Thoracic aorta (tissue), 2 donors: ENCODE data around the gene MED15. TPM values are rescaled to one million over a fixed set of nuclear protein-coding genes. Genes with fewer than 3 reads are reported as not detected.

ENCODE experiments used
- ATAC-seq: fragments of 150-250 bp; one replicate; pipeline ENCODE4 v1.8.0; 2017; ENCODE audit warnings: low read depth; ENCODE audit not compliant: insufficient number of reproducible peaks, low FRiP score
- DNase-seq: peaks from one replicate; pipeline ENCODE4 v3.0.0-alpha.2; 2020; ENCODE audit warnings: low spot score
- H3K27ac ChIP-seq, 2 donors: fragments of 200-600 bp; sonication (generic); 1 replicate in 1 of 2; 2 replicates in 1 of 2; pipeline ENCODE4 v1.5.1; 2016; ENCODE audit warnings: mild to moderate bottlenecking in 2 of 2, moderate library complexity in 2 of 2
- H3K27me3 ChIP-seq: fragments of 200-600 bp; sonication (generic); replicated peaks from 2 replicates; pipeline ENCODE4 v1.6.0; 2016; ENCODE audit warnings: mild to moderate bottlenecking; ENCODE audit not compliant: insufficient read depth
- H3K36me3 ChIP-seq: fragments of 200-600 bp; sonication (generic); one replicate; pipeline ENCODE4 v1.5.1; 2016
- H3K4me1 ChIP-seq, 2 donors: fragments of 200-600 bp; sonication (generic); 1 replicate in 1 of 2; 2 replicates in 1 of 2; pipeline versions ENCODE4 v1.5.1 to v1.6.0; 2016; ENCODE audit warnings: low read depth in 2 of 2, mild to moderate bottlenecking in 1 of 2; ENCODE audit not compliant: control insufficient read depth in 1 of 2
- H3K4me3 ChIP-seq: fragments of 200-600 bp; sonication (generic); 2 replicates; pipeline ENCODE4 v1.5.1; 2016; ENCODE audit warnings: mild to moderate bottlenecking
- H3K9me3 ChIP-seq: fragments of 200-600 bp; sonication (generic); 2 replicates; pipeline ENCODE4 v1.5.1; 2016
- total RNA-seq, 2 donors: library from RNA; depleted of rRNA; stranded (reverse); fragments of >200 nt; gene quantifications; one replicate each; pipeline versions ENCODE4 v1.1.0 to v1.2.3, GENCODE V29; 2016
- TF ChIP-seq, protein P1 (sequence below): fragments of 200-600 bp; sonication (generic); IDR thresholded peaks from one replicate; pipeline ENCODE4 v1.5.1; 2019; ENCODE audit warnings: antibody characterized with exemption

The MED15 gene
- total RNA-seq, 2 donors from 2014 or later, result 78.9 to 98.6 TPM

DNA sequence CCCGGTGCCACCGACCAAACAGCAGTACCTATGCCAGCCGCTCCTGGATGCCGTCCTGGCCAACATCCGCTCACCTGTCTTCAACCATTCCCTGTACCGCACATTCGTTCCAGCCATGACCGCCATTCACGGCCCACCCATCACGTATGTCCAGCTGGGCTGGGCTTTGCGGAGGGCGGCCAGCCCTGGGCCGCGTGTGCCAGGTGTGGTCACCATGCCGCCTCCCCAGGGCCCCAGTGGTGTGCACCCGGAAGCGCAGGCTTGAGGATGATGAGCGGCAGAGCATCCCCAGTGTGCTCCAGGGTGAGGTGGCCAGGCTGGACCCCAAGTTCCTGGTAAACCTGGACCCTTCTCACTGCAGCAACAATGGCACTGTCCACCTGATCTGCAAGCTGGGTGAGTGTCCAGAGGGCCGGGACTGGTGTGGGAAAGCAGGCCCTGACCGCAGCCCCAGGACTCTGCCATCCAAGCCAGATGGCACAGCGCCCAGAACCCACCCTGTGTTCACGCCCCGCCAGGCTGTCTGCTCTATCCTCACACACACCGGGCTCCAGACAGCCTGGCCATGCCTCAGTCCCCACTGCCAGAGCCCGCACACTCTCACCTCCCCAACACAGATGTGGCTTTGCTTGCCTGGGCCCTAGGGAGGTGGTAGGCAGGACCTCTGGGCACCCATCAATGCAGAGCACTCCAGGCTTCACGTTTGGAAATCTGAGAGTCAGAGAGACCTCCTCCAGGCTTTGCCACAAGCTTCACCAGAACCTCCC lies 77.6 kb downstream of the MED15 start:
- H3K4me1 ChIP-seq, result no peaks in the 10 kb centered on the region
- DNase-seq (no peak), ATAC-seq (no peak)
- no peaks in the 10 kb centered on the region for H3K9me3 ChIP-seq
- H3K27ac ChIP-seq, result no peak overlapping the region
- H3K27me3 ChIP-seq, result no peaks in the 10 kb centered on the region
- TF ChIP-seq, protein P1, sequence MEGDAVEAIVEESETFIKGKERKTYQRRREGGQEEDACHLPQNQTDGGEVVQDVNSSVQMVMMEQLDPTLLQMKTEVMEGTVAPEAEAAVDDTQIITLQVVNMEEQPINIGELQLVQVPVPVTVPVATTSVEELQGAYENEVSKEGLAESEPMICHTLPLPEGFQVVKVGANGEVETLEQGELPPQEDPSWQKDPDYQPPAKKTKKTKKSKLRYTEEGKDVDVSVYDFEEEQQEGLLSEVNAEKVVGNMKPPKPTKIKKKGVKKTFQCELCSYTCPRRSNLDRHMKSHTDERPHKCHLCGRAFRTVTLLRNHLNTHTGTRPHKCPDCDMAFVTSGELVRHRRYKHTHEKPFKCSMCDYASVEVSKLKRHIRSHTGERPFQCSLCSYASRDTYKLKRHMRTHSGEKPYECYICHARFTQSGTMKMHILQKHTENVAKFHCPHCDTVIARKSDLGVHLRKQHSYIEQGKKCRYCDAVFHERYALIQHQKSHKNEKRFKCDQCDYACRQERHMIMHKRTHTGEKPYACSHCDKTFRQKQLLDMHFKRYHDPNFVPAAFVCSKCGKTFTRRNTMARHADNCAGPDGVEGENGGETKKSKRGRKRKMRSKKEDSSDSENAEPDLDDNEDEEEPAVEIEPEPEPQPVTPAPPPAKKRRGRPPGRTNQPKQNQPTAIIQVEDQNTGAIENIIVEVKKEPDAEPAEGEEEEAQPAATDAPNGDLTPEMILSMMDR, result no peak
- no peak overlapping the region for H3K4me3 ChIP-seq
- H3K36me3 ChIP-seq, result peaks cover 53% of the 10 kb centered on the region

DNA sequence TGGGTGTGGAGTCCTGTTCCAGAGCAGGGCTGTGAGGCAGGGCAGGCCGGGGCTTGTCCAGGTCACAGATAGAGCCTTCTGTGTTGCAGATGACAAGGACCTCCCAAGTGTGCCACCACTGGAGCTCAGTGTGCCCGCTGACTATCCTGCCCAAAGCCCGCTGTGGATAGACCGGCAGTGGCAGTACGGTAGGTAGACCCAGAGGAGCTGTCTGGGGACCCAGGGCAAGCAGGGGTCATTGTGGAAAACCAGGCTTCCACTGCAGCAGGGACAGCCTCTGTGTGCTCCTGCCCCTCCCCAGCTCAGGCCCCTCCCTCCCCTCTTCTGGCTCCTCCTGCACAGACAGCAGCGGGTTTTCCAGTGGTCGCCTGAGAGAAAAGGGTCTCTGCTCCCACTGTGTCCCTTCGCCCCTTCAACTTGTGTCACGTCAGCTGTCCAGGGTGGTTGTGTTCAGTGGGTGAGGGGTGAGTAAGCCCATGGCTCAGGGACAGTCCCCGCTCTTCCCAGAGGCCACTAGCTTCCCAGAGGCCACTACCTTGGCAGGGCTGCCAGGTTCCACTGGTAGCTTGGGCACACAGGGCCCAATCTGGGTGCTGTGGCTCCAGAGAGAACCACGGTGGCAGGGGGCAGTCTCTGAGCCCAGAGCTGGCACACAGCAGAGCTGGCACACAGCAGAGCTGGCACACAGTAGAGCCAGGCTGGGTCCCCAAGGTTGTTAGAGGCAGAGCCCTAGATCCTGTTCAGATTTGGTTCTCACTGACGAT lies 78.4 kb downstream of the MED15 start:
- TF ChIP-seq, protein P1, result no peak
- H3K36me3 ChIP-seq, result peaks cover 53% of the 10 kb centered on the region
- ATAC-seq (no peak), DNase-seq (no peak)
- H3K27ac ChIP-seq, result no peak overlapping the region
- H3K4me3 ChIP-seq, result no peak overlapping the region
- H3K9me3 ChIP-seq, result no peaks in the 10 kb centered on the region
- H3K27me3 ChIP-seq, result no peaks in the 10 kb centered on the region
- no peaks in the 10 kb centered on the region for H3K4me1 ChIP-seq

DNA sequence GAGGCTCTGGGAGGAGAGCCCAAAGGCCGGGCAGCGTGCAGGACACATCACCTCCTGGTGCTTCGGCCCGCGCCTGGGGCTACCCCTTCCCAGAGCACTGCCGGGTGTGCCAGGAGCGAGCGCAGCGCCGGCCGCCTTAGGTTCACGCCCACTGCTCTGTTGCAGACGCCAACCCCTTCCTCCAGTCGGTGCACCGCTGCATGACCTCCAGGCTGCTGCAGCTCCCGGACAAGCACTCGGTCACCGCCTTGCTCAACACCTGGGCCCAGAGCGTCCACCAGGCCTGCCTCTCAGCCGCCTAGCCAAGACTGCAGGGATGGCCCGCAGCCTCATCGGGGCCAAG lies 79.0 kb downstream of the MED15 start:
- ATAC-seq (no peak), DNase-seq (no peak)
- TF ChIP-seq, protein P1, result no peak
- no peaks in the 10 kb centered on the region for H3K4me1 ChIP-seq
- H3K4me3 ChIP-seq, result no peak overlapping the region
- no peaks in the 10 kb centered on the region for H3K27me3 ChIP-seq
- H3K9me3 ChIP-seq, result no peaks in the 10 kb centered on the region
- no peak overlapping the region for H3K27ac ChIP-seq
- H3K36me3 ChIP-seq, result peaks cover 53% of the 10 kb centered on the region

DNA sequence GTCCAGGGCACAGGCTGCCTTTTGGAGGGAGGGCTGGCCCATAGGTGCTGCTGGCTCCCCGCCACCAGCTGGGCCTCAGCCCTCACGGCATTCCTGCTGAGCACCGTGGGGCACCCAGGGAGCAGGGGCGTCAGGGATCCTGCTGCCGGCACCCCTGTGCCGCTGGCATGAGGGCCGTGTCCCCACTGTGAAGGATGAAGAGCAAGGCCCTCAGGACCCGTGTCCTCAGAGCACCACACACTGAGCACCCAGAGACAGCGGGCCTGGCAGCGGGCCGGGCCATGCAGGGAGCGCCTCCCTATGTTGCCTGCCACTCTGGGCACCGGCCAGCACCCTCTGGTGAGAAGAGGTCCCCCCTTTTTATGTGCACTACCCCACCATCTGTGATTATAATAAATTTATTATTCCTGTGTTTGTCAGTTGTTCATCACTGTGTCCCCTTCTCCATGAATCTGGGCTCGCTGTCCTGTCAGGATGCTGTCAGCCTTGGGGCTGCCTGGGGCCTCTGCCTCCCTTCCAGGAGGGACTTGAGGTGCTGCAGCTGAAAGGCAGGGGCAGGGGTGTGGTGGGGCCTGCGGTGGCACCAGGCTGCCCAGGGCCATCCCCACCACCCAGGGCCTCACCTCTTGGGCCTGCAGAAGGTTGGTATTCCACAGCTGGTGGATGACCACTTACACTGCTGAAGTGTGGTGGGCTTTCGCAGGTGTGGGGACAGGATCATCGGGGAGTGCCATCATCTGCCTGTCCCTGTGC lies 80.0 kb downstream of the MED15 start:
- Histone ChIP-seq H3K9me3 (no peaks in the 10 kb centered on the region), H3K36me3 (peaks cover 50% of the 10 kb centered on the region), H3K4me3 (no peak overlapping the region), H3K4me1 (no peaks in the 10 kb centered on the region), H3K27me3 (no peaks in the 10 kb centered on the region), H3K27ac (no peak overlapping the region)
- TF ChIP-seq, protein P1, result no peak
- ATAC-seq, result no peak
- no peak for DNase-seq
